ENCODE measurements around the gene GPC6.

DNA sequence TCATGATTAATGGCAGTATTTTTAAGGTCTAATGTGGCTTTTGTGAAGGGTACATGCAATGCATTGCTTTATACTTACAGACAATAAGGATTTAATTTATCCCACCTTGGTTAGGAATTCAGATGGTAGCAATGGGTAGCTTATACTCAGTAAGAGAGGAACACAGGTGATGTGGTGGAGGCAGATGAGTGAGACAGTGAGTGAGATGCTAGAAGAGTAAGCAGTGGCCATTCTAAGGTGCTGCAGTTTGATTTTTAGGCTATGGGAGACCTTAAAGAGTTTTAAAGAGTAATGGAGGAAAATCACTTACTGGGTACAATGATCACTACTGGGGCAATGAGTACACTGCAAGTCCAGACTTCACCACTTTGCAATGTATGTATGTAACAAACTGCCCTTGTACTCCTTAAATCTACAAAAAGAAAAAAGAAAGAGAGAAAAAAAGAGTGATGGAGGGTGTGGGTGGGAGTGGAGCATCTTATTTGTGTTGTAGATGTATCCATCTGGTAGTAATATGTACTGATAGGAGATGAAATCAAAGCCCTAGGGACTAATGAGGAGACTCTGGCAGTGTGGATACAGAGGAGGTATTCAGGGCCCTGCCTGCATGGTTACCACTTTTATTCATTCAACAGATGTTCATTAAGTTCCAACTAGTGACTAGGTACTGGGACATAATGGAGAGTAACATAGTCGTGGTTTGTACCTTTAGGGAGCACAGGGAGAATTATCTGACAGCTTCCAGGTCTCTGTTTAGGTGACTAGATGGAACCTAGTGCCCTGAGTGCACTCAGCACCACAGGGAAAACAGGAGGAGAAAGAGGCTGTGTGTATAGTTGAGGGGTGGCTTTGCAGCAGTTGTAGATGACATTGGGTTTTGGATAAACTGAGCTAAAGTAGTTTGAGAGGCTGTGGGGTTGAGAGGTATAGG is 99.0 kb downstream of the GPC6 start:
- TF ChIP-seq TARDBP (IDR thresholded peaks at IDR 0.05): no peak
- TF ChIP-seq FOXK2 (IDR thresholded peaks at IDR 0.05): no peak
